Measurements from ENCODE around the gene GPR42.
"Not testable (repeated sequence)": the region's sequence is repeated elsewhere in the genome, so short reads cannot be mapped to it uniquely, and the experiment has no call there.

Gene GPR42

GRCh38 chr19:35392742-35393715 is 22.2 kb downstream of the GPR42 start:
- DNase-seq (ENCODE audit: low spot score in 2 of 2) = no peak
- ATAC-seq = no peak

DNA sequence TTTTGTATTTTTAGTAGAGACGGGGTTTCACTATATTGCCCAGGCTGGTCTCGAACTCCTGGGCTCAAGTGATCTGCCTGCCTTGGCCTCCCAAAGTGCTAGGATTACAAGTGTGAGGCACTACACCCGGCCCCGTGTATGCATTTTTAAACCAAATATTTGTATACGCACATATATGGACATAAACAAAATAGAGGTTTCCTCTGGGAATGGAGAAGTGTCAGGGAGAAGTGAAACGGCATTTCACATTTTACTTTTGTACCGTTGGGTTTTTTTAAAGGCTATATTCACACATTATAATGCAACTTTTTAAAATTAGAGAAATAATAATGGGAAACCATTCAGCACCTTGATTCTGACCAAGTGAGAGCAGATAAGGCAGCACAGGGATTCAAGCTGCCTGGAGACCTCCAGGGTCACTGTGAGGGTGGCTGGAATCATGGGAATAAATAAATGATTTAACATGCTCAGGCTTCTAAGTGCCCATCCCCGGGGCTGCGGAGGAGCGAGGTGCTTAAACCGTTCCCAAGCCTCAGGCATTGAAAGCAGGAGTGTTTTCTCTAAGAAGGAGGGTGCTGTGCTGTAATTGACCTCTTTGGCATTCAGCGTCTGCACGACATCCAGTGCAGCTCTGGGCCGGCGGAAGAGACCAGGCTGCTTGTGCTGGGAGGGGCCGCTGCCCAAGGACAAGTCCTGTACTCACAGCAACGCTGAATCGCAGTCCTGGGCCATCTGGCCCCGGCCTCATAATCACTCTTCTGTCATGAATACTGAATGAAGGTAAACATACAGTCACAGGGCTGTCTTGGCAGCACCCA is 24.7 kb downstream of the GPR42 start:
- no peak overlapping the region for H3K4me3 Mint-ChIP-seq
- H3K9me3 Mint-ChIP-seq = no peaks in the 10 kb centered on the region
- no peak overlapping the region for H3K27ac Mint-ChIP-seq
- H3K4me1 Mint-ChIP-seq = no peaks in the 10 kb centered on the region
- no peaks in the 10 kb centered on the region for H3K36me3 Mint-ChIP-seq
- no peak for ATAC-seq
- no peak for DNase-seq (ENCODE audit: low spot score in 2 of 2)

More at GRCh38 chr19:35392742-35393715, 22.2 kb downstream of the GPR42 start:
- Mint-ChIP-seq H3K36me3 (no peaks in the 10 kb centered on the region), H3K4me1 (no peaks in the 10 kb centered on the region), H3K9me3 (no peaks in the 10 kb centered on the region), H3K27ac (no peak overlapping the region), H3K4me3 (no peak overlapping the region)

- Mint-ChIP-seq H3K4me1 (peaks cover 2% of the 10 kb centered on the region), H3K4me3 (no peak overlapping the region), H3K9me3 (no peaks in the 10 kb centered on the region), H3K36me3 (no peaks in the 10 kb centered on the region), H3K27ac (no peak overlapping the region)
- DNase-seq (ENCODE audit: low spot score in 2 of 2) (no peak), ATAC-seq (no peak)
Measured at GRCh38 chr19:35396240-35396885, 25.5 kb downstream of the GPR42 start.

DNA sequence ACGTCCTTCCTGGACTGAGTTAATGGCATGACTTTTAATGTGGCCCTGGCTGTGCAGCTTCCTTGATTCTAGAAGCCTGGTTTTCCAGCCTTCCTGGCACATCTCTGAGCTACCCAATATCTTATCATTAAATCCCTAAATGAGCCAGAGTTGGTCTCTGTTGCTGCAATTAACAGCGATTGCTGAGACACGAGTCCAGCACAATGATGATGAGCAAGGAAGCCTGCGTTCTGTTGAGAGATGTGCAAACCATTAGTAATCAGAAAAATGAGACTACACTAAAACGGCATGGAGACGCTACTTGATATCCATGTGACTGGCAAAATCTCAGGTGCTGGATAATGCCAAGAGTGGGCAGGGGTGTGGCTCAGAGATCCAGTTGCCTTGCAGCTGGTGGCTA is 26.2 kb downstream of the GPR42 start:
- no peak overlapping the region for H3K27ac Mint-ChIP-seq
- H3K4me1 Mint-ChIP-seq = peaks cover 8% of the 10 kb centered on the region
- H3K9me3 Mint-ChIP-seq = no peaks in the 10 kb centered on the region
- no peak for DNase-seq (ENCODE audit: low spot score in 2 of 2)
- no peak for ATAC-seq
- H3K36me3 Mint-ChIP-seq = no peaks in the 10 kb centered on the region
- no peak overlapping the region for H3K4me3 Mint-ChIP-seq

GRCh38 chr19:35398570-35398969 is 27.7 kb downstream of the GPR42 start:
- peaks cover 11% of the 10 kb centered on the region for H3K4me1 Mint-ChIP-seq
- H3K27ac Mint-ChIP-seq = no peak overlapping the region
- ATAC-seq = no peak
- H3K9me3 Mint-ChIP-seq = no peaks in the 10 kb centered on the region
- DNase-seq (ENCODE audit: low spot score in 2 of 2) = no peak
- H3K4me3 Mint-ChIP-seq = no peak overlapping the region
- no peaks in the 10 kb centered on the region for H3K36me3 Mint-ChIP-seq

GRCh38 chr19:35399231-35399630 is 28.4 kb downstream of the GPR42 start:
- Mint-ChIP-seq H3K9me3 (no peaks in the 10 kb centered on the region), H3K4me1 (peaks cover 12% of the 10 kb centered on the region), H3K4me3 (no peak overlapping the region), H3K36me3 (no peaks in the 10 kb centered on the region), H3K27ac (no peak overlapping the region)
- ATAC-seq (no peak), DNase-seq (ENCODE audit: low spot score in 2 of 2) (no peak)

GRCh38 chr19:35399948-35400772 is 29.3 kb downstream of the GPR42 start:
- no peak for DNase-seq (ENCODE audit: low spot score in 2 of 2)
- ATAC-seq = no peak
- no peak overlapping the region for H3K27ac Mint-ChIP-seq

GRCh38 chr19:35400773-35401100 is 29.9 kb downstream of the GPR42 start:
- ATAC-seq (no peak), DNase-seq (ENCODE audit: low spot score in 2 of 2) (no peak)
- Mint-ChIP-seq H3K36me3 (no peaks in the 10 kb centered on the region), H3K4me3 (no peak overlapping the region), H3K4me1 (peaks cover 26% of the 10 kb centered on the region), H3K27ac (no peak overlapping the region), H3K9me3 (peaks cover 2% of the 10 kb centered on the region)

More at GRCh38 chr19:35399948-35400772, 29.3 kb downstream of the GPR42 start:
- Mint-ChIP-seq H3K4me1 (peaks cover 21% of the 10 kb centered on the region), H3K9me3 (peaks cover 2% of the 10 kb centered on the region), H3K4me3 (no peak overlapping the region), H3K36me3 (no peaks in the 10 kb centered on the region)

DNA sequence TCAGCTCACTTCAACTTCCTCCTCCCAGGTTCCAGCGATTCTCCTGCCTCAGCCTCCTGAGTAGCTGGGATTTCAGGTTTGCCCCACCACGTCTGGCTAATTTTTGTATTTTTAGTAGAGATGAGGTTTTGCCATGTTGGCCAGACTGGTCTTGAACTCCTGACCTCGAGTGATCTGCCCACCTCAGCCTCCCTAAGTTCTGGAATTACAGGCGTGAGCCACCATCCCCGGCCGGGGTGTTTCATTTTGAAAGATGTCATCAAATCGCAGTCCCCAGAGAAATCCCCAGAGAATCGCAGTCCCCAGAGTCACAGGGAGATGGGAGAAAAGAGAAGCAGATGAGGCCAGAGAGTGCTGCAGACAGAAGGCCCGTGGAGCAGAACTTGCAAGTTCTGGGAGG is 30.5 kb downstream of the GPR42 start:
- not testable (repeated sequence) for H3K4me3 Mint-ChIP-seq
- H3K4me1 Mint-ChIP-seq = peaks cover 30% of the 10 kb centered on the region

GRCh38 chr19:35403116-35403760 is 32.4 kb downstream of the GPR42 start:
- ATAC-seq = peak; percentile 60
- Mint-ChIP-seq H3K27ac (no peak overlapping the region), H3K4me3 (no peak overlapping the region), H3K36me3 (no peaks in the 10 kb centered on the region), H3K4me1 (peaks cover 30% of the 10 kb centered on the region), H3K9me3 (peaks cover 2% of the 10 kb centered on the region)
- no peak for DNase-seq (ENCODE audit: low spot score in 2 of 2)

More for the DNA sequence above, 30.5 kb downstream of the GPR42 start:
- H3K9me3 Mint-ChIP-seq; H3K27ac Mint-ChIP-seq; ATAC-seq; H3K36me3 Mint-ChIP-seq; DNase-seq (ENCODE audit: low spot score in 2 of 2): not testable (repeated sequence)

- Mint-ChIP-seq H3K4me1 (peaks cover 30% of the 10 kb centered on the region), H3K36me3 (no peaks in the 10 kb centered on the region), H3K4me3 (peak overlapping the region; percentile 23), H3K27ac (peak overlapping the region; percentile 61), H3K9me3 (peaks cover 2% of the 10 kb centered on the region)
- ATAC-seq (peak; percentile 98), DNase-seq (ENCODE audit: low spot score in 2 of 2) (peak; percentile 30 to 82)
Measured at GRCh38 chr19:35404879-35405622, 34.2 kb downstream of the GPR42 start.

- ATAC-seq (no peak), DNase-seq (ENCODE audit: low spot score in 2 of 2) (no peak)
- Mint-ChIP-seq H3K36me3 (no peaks in the 10 kb centered on the region), H3K9me3 (peaks cover 2% of the 10 kb centered on the region), H3K27ac (no peak overlapping the region), H3K4me1 (peaks cover 19% of the 10 kb centered on the region), H3K4me3 (no peak overlapping the region)
Measured at GRCh38 chr19:35407619-35408018, 36.8 kb downstream of the GPR42 start.

GRCh38 chr19:35408284-35409171 is 37.7 kb downstream of the GPR42 start:
- Mint-ChIP-seq H3K4me3 (no peak overlapping the region), H3K9me3 (peaks cover 2% of the 10 kb centered on the region), H3K36me3 (no peaks in the 10 kb centered on the region), H3K4me1 (peaks cover 19% of the 10 kb centered on the region), H3K27ac (no peak overlapping the region)
- DNase-seq (ENCODE audit: low spot score in 2 of 2) = no peak
- ATAC-seq = no peak
